Measurements from ENCODE around the gene STIM1.
"Not testable (repeated sequence)": the region's sequence is repeated elsewhere in the genome, so short reads cannot be mapped to it uniquely, and the experiment has no call there.

Gene STIM1

GRCh38 chr11:3854977-3855807, at the start of gene STIM1:
TSS of gene STIM1 (plus strand) at chr11:3855664. CDS start at chr11:3856271, 607 bp downstream.
- DNase-seq, result peak; percentile 53

GRCh38 chr11:3807909-3808860, 47.3 kb upstream of the STIM1 start, which contains the start of gene PGAP2:
TSS of gene PGAP2 (plus strand) at chr11:3808560. CDS start at chr11:3811260, 2,700 bp downstream.
- no peak for DNase-seq

GRCh38 chr11:3808861-3809623, 46.4 kb upstream of the STIM1 start:
- peak; percentile 14 for DNase-seq

- DNase-seq, result no peak
Measured at GRCh38 chr11:3809624-3809928, 45.9 kb upstream of the STIM1 start.

- no peak for DNase-seq
Measured at GRCh38 chr11:3810446-3810845, 45.0 kb upstream of the STIM1 start.

- no peak for DNase-seq
Measured at GRCh38 chr11:3810951-3811350, 44.5 kb upstream of the STIM1 start.

- DNase-seq, result not testable (repeated sequence)
Measured at GRCh38 chr11:3814832-3815231, 40.6 kb upstream of the STIM1 start.

- no peak for DNase-seq
Measured at GRCh38 chr11:3815845-3816244, 39.6 kb upstream of the STIM1 start.

GRCh38 chr11:3816673-3817072, 38.8 kb upstream of the STIM1 start:
- no peak for DNase-seq

- no peak for DNase-seq
Measured at GRCh38 chr11:3817181-3817800, 38.2 kb upstream of the STIM1 start.

- no peak for DNase-seq
Measured at GRCh38 chr11:3820971-3821370, 34.5 kb upstream of the STIM1 start.

- no peak for DNase-seq
Measured at GRCh38 chr11:3822312-3822711, 33.2 kb upstream of the STIM1 start.

GRCh38 chr11:3823303-3823702, 32.2 kb upstream of the STIM1 start:
- no peak for DNase-seq

GRCh38 chr11:3823762-3824506, 31.5 kb upstream of the STIM1 start:
- DNase-seq, result no peak

- DNase-seq, result no peak
Measured at GRCh38 chr11:3824714-3825472, 30.6 kb upstream of the STIM1 start.

- no peak for DNase-seq
Measured at GRCh38 chr11:3825473-3826154, 29.9 kb upstream of the STIM1 start.

GRCh38 chr11:3826721-3827120, 28.7 kb upstream of the STIM1 start:
- DNase-seq, result no peak

GRCh38 chr11:3827434-3828186, 27.9 kb upstream of the STIM1 start:
- DNase-seq, result no peak

GRCh38 chr11:3830088-3830487, 25.4 kb upstream of the STIM1 start:
- no peak for DNase-seq

- DNase-seq, result no peak
Measured at GRCh38 chr11:3830730-3831129, 24.7 kb upstream of the STIM1 start.

Measured in NCI-H2081 treated with DMSO at 0.1 percent for 48 hours (cell line).